NCI-H1694 (cell line): Measurements from ENCODE around the gene PHF21B.
"Not testable (repeated sequence)": the region's sequence is repeated elsewhere in the genome, so short reads cannot be mapped to it uniquely, and the experiment has no call there.

Source experiments
- DNase-seq: peaks from one replicate; lab custom pipeline; 2025; lab: John Stamatoyannopoulos, UW

The PHF21B gene

GRCh38 chr22:44871782-44872181 is 138.0 kb downstream of the PHF21B start:
- DNase-seq: no peak

DNA sequence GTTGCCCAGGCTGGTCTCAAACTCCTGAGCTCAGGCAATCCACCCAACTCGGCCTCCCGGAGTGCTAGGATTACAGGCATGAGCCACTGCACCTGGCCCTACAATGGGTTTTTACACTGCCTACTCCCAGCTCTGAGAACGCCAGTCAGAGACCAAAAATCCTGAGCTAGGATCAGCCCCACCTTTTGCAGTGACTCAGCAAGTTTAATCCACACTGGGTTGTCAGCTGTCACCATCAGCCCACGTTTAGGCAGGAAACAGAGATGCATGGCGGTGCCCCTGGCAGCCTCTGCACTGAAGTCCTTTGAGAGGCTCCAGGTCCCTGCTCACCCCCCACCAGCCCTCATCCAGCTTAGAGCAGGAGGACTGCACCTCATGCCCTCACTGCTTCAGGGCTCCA is 139.8 kb downstream of the PHF21B start:
- no peak for DNase-seq

- DNase-seq: no peak
Measured at GRCh38 chr22:44869196-44869595, 140.6 kb downstream of the PHF21B start.

GRCh38 chr22:44865193-44866057 is 144.4 kb downstream of the PHF21B start:
- DNase-seq: no peak

DNA sequence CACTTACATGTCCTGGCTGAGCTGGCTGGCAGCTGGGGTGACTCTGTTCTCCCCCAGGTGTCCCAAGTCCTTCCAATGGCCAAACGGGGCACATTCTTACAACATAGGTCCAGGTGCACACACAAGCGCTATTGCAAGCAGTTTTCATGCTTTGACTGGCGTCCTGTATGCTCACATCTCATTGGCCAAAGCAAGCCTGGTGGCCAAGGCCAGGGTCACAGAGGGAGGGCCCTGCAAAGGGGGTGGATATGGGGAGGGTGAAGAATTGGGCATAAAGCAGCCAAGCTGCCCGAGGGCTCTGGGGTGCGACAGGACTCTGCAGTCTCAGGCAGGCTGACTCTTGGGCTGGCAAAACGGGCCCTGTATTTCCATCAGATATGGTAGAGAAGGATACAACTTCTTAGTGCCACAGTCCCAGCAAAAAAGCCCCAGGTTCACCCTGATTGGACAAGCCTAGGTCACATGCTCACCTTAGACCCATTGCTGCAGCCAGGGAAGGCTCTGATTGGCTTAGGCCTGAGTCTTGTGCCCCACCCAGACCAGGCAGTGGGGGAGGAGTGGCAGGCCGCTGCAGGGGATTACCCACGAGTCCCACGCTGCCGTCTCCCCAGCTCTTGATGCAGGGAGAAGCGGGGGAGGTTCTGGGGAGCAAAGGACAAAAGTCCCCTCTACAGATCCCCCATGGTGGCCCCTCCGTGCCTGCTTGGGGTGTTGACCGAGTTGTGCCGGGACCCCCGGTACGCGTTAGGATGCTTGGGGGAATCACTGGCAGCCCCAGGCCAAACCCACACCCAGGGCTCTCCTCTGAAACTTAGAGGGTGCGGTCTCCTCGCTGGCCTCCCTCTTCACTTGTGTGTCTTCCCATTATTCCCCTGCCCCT is 146.6 kb downstream of the PHF21B start:
- DNase-seq: no peak

DNA sequence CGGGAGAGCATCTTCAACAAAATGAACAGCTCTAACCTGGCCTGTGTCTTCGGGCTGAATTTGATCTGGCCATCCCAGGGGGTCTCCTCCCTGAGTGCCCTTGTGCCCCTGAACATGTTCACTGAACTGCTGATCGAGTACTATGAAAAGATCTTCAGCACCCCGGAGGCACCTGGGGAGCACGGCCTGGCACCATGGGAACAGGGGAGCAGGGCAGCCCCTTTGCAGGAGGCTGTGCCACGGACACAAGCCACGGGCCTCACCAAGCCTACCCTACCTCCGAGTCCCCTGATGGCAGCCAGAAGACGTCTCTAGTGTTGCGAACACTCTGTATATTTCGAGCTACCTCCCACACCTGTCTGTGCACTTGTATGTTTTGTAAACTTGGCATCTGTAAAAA is 147.5 kb downstream of the PHF21B start:
- DNase-seq: no peak

- DNase-seq: no peak
Measured at GRCh38 chr22:44861245-44861644, 148.6 kb downstream of the PHF21B start.

DNA sequence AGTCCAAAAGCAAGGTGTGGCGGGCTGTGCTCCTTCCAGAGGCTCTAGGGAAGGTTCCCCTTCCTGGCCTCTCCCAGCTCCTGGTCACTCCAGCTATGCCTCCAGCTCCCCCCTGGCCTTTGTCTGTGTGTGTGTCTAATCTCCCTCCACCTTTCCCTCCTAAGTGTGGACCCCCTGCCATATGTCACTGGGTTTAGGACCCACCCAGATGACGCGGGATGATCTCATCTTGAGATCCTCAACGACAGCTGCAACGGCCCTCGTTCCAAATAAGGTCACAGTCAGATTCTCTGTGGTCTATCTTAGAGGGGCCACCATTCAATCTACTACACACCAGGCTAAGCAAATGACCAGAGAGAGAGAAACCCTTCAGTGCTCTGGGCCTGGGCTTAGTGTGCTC is 149.5 kb downstream of the PHF21B start:
- DNase-seq: no peak

- DNase-seq: no peak
Measured at GRCh38 chr22:44859641-44860040, 150.2 kb downstream of the PHF21B start.

DNA sequence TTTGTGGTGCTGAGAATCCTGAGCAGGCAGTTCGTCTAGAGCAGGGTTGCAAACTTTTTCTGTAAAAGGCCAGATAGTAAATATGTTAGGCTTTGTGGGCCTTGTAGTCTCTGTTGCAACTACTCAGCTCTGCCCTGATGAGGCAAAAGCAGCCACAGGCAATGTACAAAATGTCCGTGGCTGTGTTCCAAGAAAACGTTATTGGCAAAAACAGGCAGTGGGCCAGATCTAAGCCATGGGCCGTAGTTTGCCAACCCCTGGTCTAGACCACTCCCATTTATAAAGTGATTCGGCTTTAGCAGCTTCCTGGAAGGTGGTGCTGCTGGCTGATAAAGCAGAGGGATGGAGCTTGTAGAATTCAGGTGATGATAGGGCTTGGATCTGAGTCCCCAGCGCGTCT is 151.0 kb downstream of the PHF21B start:
- DNase-seq: not testable (repeated sequence)

DNA sequence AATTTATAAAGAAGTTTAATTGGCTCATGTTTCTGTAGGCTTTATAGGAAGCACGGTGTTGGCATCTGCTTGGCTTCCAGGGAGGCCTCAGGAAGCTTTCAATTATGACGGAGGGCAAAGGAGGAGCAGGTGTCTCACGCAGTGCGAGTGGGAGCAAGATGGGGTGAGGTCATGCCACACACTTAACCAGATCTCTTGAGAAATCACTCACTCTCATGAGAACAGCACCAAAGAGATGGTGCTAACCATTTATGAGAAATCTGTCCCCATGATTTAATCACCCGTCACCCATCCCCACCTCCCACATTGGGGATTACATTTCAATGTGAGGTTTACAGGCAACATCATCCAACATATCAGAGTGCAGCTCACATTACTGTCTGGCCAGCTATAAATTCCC is 153.9 kb downstream of the PHF21B start:
- no peak for DNase-seq

GRCh38 chr22:44854641-44855040 is 155.2 kb downstream of the PHF21B start:
- DNase-seq: not testable (repeated sequence)

DNA sequence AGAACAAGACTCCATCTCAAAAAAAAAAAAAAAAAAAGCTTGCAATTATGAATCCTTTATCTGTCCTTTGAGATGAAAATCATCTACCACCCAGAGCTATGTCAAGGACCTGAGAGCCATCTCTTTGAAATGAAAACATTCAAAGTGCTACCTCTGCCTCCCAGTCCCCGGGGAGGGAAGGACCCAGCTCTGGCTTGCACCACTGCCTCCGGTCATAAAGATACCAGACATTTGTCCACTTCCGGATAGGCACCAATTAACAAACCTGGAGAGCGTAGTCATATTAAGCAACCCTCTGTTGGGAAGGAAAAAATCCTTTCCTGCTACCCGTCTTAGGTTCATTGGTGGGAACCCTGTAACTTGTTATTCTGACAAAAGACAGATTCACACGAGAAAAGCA is 158.9 kb downstream of the PHF21B start:
- DNase-seq: no peak

GRCh38 chr22:44848791-44849420 is 160.9 kb downstream of the PHF21B start:
- DNase-seq: no peak

- DNase-seq: no peak
Measured at GRCh38 chr22:44848296-44848741, 161.5 kb downstream of the PHF21B start.

GRCh38 chr22:44847892-44848291 is 161.9 kb downstream of the PHF21B start:
- DNase-seq: no peak

DNA sequence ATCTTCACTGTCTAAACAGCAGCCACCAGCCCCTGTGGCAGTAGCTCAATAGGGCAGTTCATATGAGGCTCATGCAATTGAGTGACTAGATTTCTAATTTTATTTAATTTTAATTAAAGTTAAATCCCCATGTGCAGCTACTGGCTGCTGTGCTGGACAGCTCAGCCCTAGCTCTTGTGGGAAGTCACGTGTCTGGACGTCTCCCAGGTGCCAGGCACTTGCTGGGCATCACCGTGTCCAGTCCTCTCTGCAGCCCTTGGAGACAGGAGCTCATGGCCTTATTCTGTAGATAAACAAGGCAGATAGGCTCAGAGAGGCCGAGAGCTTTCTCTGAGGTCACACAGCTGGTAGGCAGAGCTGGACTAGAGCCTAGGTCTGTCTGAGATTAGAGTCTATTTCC is 162.4 kb downstream of the PHF21B start:
- DNase-seq: no peak

DNA sequence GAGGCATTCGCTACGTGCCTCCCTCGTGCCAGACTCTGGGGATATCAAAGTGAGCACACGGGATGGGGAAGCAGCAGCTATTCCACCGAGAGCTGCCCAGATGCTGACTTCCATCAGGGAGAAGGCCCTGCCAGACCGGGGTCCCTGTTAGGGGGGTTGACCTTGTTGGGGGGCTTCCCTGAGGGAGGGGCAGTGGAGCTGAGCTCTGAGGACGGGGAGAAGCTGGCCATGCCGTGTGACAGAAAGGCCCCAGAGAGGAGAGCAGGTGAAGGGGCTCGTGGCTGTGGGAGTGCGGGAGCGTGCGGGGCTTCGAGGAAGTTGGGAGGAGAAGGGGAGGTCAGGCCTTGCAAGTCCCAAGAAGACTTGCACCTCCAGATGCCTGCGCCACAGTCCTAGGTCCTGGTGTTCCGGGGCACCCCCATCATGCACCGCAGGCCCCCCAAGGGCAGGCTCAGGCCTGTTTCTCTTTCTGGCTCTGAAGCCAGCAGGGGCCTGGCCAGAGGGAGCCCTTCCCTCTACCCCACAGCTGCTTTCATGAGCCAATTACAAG is 163.0 kb downstream of the PHF21B start:
- DNase-seq: no peak

DNA sequence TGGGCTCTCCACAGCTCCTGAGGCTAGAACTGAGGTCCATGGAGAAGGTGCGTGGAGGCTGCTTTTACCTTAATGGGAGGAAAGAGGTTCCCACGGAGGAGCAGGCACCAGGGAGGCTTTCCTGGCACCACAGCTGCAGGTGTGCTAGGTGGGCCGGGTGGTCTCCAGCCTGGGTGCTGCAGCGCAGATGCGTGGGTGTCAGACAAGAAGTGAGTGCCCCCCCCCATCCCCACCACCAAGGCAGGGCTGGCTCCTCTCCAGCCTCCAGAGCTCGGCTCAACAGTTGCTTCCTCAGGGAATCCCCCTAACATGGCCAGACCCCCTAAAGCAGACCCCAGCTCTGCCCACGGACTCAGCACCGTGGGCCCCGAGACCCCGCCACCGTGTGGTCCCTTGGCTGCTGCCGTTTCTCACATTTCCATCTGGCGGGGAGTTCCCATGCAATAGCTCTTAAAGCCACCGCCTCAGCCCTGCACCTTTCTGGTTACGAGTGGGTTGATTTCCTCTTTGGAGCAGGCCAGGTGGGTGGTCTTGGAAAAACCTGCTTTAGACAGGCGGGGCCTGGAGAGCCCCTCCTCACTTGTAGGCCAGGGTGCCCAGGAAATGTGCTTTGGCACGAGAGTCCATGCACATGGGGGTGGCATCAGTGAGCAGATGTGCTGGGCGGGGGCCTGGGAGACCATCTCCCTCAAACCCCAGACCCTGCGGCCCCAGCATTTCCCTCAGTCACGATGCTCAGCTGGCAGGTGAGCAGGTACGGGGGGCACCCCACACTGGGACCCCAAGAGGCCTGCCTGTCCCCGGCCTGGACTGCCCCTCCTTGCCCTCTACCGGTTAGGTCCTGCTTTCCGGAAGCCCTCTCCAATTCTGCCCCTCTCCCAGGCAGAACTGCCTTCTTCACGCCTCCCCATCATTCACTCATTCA is 163.7 kb downstream of the PHF21B start:
- DNase-seq: no peak

GRCh38 chr22:44845191-44845590 is 164.6 kb downstream of the PHF21B start:
- DNase-seq: no peak

DNA sequence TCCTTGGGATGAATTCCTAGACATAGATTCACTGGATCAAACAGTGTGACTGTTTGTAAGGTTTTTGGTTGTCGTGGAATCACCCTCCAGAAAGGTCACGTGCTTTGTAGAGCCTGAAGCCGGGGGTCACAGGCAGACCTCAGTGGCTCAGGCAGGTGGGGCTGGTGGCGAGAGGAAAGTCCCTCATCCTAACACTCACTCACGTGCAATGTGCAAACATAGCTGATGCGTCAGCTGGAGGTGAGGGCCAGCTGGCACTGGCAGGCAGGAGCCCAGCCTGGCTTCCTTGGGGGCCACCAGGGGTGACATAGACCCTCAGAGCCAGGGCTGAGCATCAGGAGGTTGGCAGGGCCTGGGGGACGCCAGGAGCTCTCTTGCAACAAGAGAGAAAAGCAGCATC is 167.4 kb downstream of the PHF21B start:
- no peak for DNase-seq
